ENCODE data around the gene RTN4RL2. TPM values are rescaled to one million over a fixed set of nuclear protein-coding genes. Genes with fewer than 3 reads are reported as not detected.

RTN4RL2 gene
- total RNA-seq, 1 donor from 2014 or later, result not detected

DNA sequence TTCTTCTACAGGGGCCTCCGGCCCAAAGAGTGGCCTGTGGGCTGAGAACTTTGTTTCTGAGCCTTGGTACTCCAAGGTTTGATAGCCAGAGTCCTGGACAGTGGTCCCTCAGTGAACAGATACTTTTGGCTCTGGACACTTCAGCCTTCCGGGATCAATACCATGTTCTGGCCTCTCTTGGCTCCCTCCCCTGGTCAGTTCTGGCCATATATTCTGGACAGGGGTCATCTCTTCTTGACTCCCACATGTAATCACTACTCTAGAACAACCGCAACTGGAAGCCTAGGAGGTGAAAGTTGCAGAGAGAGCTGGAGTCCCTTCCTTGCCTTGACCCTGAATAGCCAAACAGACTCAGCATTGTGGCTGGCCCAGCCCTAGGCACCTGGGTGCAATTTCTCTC, 2.3 kb downstream of the RTN4RL2 start:
- FAIRE-seq, result no peak
- Histone ChIP-seq H3K4me3 (ENCODE audit: low read depth, low read length) (no peak overlapping the region), H3K36me3 (ENCODE audit: control insufficient read depth, insufficient read depth, low read length) (no peaks in the 10 kb centered on the region), H3K27me3 (ENCODE audit: control insufficient read depth, insufficient read depth, low read length) (peaks cover 35% of the 10 kb centered on the region)
- no peak for DNase-seq (ENCODE audit: low read depth)
- TF ChIP-seq, protein P1, sequence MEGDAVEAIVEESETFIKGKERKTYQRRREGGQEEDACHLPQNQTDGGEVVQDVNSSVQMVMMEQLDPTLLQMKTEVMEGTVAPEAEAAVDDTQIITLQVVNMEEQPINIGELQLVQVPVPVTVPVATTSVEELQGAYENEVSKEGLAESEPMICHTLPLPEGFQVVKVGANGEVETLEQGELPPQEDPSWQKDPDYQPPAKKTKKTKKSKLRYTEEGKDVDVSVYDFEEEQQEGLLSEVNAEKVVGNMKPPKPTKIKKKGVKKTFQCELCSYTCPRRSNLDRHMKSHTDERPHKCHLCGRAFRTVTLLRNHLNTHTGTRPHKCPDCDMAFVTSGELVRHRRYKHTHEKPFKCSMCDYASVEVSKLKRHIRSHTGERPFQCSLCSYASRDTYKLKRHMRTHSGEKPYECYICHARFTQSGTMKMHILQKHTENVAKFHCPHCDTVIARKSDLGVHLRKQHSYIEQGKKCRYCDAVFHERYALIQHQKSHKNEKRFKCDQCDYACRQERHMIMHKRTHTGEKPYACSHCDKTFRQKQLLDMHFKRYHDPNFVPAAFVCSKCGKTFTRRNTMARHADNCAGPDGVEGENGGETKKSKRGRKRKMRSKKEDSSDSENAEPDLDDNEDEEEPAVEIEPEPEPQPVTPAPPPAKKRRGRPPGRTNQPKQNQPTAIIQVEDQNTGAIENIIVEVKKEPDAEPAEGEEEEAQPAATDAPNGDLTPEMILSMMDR (IDR thresholded peaks at IDR 0.05; ENCODE audit: insufficient read depth, low read length, severe bottlenecking), result no peak

DNA sequence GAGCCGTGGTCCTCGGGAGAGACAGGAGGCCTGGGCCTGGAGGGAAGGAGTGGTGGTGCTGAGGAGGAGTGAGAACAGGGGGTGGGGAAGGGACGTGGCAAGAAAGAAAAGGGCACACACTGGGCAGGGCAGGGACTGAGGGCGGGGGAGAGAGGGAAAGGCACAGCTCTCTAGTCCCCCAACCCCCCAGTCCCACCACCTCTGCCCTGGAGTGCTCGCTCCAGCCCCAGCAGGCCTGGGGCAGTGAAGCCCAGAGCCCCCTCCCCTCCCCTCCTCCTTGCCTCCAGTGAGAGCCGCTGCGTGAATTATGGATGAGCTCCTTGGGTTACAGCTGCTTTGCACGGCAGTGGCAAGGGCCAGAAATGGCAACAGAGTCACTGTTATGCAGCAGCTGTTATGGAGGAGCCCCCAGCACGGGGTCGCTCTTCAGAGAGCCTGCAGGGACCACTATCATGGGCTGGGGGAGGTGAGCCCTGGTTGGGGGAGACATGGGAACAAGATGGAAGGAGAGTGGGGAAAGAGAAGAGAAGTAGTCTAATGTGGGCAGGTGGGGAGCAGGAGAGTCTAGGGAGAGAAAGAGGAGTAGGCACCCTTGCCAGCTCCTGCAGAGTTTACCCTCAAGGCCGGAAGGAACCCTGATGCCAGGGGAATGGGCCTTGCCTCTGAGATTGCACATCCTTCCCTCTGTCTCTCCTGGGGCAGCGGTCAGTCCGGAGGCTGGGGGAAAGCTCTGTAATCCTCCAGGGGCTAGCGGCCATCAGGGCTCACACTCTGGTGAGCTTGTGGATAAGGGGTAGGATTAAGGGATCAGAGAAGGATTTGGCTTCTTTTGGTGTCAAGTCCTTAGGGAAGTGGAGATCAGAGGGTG, 3.6 kb downstream of the RTN4RL2 start:
- Histone ChIP-seq H3K27me3 (ENCODE audit: control insufficient read depth, insufficient read depth, low read length) (peaks cover 29% of the 10 kb centered on the region), H3K4me3 (ENCODE audit: low read depth, low read length) (no peak overlapping the region), H3K36me3 (ENCODE audit: control insufficient read depth, insufficient read depth, low read length) (no peaks in the 10 kb centered on the region)
- TF ChIP-seq, protein P1 (IDR thresholded peaks at IDR 0.05; ENCODE audit: insufficient read depth, low read length, severe bottlenecking), result no peak
- DNase-seq (ENCODE audit: low read depth), result no peak
- FAIRE-seq, result no peak

DNA sequence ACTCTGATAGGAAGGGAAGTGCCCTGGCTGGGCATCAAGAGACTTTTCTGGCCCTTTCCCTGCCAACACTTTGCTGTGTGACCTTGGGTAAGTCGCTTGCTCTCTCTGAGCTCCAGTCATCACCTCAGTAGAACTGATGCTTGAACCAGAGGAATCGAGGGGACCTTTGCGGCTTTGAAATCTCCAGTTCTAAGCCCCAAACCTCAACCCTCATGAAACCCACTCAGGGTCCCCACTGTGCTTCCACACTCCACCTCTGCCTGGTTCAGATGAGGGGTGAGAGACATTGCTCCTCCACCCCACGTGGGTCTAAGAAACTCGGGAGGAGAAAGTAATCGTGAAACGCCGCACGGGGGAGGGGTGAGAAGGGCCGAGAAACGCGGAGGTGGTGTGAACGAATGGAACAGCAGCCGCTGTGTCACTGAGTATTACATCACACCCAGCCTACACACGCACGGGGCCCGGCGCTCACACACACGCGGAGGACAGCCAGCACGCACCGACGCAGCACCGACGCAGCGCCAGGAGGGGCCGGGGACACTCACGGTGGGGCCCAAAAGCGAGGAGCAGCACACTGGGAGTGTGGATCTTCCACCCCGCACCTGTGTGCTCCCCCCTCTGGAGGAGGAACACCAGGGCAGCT, 4.3 kb downstream of the RTN4RL2 start:
- DNase-seq (ENCODE audit: low read depth) (no peak), FAIRE-seq (no peak)
- Histone ChIP-seq H3K27me3 (ENCODE audit: control insufficient read depth, insufficient read depth, low read length) (peaks cover 21% of the 10 kb centered on the region), H3K4me3 (ENCODE audit: low read depth, low read length) (no peak overlapping the region), H3K36me3 (ENCODE audit: control insufficient read depth, insufficient read depth, low read length) (no peaks in the 10 kb centered on the region)
- TF ChIP-seq, protein P1 (IDR thresholded peaks at IDR 0.05; ENCODE audit: insufficient read depth, low read length, severe bottlenecking), result no peak

DNA sequence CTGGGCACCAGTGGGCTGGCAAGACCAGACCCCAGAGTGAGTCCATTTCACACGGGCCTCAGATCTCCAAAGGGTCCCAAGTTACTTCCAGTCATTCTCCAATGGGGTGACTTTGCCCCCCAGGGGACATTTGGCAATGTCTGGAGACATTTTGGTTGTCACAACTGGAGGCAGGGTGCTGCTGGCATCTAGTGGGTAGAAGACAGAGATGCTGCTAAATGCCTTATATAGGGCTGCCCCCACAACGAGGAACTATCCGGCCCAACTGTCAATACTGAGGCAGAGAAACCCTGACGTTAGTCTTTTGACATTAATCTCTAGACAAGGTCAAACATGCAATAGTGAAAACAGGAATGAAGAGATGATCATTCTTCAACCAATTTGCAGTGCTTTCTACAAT, 6.4 kb downstream of the RTN4RL2 start:
- H3K27me3 ChIP-seq (ENCODE audit: control insufficient read depth, insufficient read depth, low read length), result peaks cover 9% of the 10 kb centered on the region
- H3K4me3 ChIP-seq (ENCODE audit: low read depth, low read length), result no peak overlapping the region
- no peaks in the 10 kb centered on the region for H3K36me3 ChIP-seq (ENCODE audit: control insufficient read depth, insufficient read depth, low read length)
- TF ChIP-seq, protein P1 (IDR thresholded peaks at IDR 0.05; ENCODE audit: insufficient read depth, low read length, severe bottlenecking), result no peak
- FAIRE-seq (no peak), DNase-seq (ENCODE audit: low read depth) (no peak)

DNA sequence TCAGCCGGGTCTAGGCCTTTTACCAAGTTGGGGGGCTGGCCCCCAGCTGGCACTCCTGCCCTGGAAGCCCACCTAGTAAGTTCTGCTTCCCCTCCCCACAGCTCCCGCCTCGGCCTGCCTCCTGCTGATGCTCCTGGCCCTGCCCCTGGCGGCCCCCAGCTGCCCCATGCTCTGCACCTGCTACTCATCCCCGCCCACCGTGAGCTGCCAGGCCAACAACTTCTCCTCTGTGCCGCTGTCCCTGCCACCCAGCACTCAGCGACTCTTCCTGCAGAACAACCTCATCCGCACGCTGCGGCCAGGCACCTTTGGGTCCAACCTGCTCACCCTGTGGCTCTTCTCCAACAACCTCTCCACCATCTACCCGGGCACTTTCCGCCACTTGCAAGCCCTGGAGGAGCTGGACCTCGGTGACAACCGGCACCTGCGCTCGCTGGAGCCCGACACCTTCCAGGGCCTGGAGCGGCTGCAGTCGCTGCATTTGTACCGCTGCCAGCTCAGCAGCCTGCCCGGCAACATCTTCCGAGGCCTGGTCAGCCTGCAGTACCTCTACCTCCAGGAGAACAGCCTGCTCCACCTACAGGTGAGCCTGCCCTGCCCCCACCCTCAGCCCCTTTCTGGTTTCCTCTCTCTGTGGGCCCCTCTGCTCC, 7.3 kb downstream of the RTN4RL2 start:
- TF ChIP-seq, protein P1 (IDR thresholded peaks at IDR 0.05; ENCODE audit: insufficient read depth, low read length, severe bottlenecking), result no peak
- no peaks in the 10 kb centered on the region for H3K36me3 ChIP-seq (ENCODE audit: control insufficient read depth, insufficient read depth, low read length)
- H3K27me3 ChIP-seq (ENCODE audit: control insufficient read depth, insufficient read depth, low read length), result peaks cover 6% of the 10 kb centered on the region
- H3K4me3 ChIP-seq (ENCODE audit: low read depth, low read length), result no peak overlapping the region
- FAIRE-seq, result no peak
- DNase-seq (ENCODE audit: low read depth), result no peak

All from bronchial epithelial cell (primary cell).